Spleen (tissue), 7 donors: Measurements from ENCODE around the gene COL8A1.

Experiments used
- POLR2A ChIP-seq, 3 donors: fragments of 450-650 bp; IDR thresholded peaks; one replicate each; pipeline ENCODE4 v1.5.1; 2017; ENCODE audit warnings: antibody characterized with exemption in 3 of 3, mild to moderate bottlenecking in 1 of 3
- TF ChIP-seq, protein P1 (sequence below), 11 experiments: fragments of 200-600 bp in 7 of 11; fragments of 450-650 bp in 4 of 11; sonication (generic) in 4 of 11; IDR thresholded peaks in 8 of 11; conservative IDR thresholded peaks in 3 of 11; 1 replicate in 7 of 11; 2 replicates in 4 of 11; pipeline versions ENCODE4 v1.4.0 to v1.8.0; 2016 to 2021; ENCODE audit warnings: antibody characterized with exemption in 11 of 11, inconsistent platforms in 4 of 11, mild to moderate bottlenecking in 1 of 11
- donor health status: DM: no; HTN: no; CAD: no; lungs with moderate emphysema.
- donor health status: DM: no; HTN: no; CAD: no.
- donor health status: DM: no; HTN: no; CAD: no.

DNA sequence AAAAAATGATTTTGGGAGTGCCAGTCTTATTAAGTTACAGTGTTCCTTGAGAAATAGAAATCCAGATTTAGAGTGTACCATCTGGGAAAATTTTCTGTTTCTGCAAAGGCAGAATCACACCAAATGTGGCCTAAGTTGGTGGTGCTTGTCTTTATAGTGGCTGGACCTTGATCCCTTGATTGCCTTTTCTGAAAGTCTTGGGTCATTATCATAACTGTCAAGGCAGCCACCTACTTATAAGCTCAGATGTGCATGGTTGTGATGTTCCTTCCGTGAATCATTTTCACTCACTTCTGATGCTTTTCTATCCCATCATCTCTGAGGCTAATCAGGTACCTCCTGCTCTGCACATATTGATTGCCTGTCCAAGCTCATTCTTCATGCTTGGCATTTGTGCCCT lies 199.3 kb downstream of the COL8A1 start:
- TF ChIP-seq POLR2A (IDR thresholded peaks at IDR 0.05), result no peak
- TF ChIP-seq, protein P1, sequence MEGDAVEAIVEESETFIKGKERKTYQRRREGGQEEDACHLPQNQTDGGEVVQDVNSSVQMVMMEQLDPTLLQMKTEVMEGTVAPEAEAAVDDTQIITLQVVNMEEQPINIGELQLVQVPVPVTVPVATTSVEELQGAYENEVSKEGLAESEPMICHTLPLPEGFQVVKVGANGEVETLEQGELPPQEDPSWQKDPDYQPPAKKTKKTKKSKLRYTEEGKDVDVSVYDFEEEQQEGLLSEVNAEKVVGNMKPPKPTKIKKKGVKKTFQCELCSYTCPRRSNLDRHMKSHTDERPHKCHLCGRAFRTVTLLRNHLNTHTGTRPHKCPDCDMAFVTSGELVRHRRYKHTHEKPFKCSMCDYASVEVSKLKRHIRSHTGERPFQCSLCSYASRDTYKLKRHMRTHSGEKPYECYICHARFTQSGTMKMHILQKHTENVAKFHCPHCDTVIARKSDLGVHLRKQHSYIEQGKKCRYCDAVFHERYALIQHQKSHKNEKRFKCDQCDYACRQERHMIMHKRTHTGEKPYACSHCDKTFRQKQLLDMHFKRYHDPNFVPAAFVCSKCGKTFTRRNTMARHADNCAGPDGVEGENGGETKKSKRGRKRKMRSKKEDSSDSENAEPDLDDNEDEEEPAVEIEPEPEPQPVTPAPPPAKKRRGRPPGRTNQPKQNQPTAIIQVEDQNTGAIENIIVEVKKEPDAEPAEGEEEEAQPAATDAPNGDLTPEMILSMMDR (IDR thresholded peaks at IDR 0.05 in 8 of 11, conservative IDR thresholded peaks at IDR 0.05 in 3 of 11), result no peak
